GM12875 (cell line): ENCODE measurements around the gene MESD.
A peak's percentile ranks its signal among the peaks of the same experiment; 100 is the strongest.

Source experiments
- H3K4me3 ChIP-seq: one replicate; pipeline ENCODE4 v1.5.1; 2011; ENCODE audit warnings: low read depth, low read length, control low read depth
- TF ChIP-seq, protein P1 (sequence below): IDR thresholded peaks from 2 replicates; pipeline ENCODE4 v1.5.1; 2011; ENCODE audit warnings: low read depth, mild to moderate bottlenecking, control low read depth, inconsistent platforms, low read length, moderate library complexity, borderline replicate concordance; ENCODE audit not compliant: insufficient read depth

The MESD gene

DNA sequence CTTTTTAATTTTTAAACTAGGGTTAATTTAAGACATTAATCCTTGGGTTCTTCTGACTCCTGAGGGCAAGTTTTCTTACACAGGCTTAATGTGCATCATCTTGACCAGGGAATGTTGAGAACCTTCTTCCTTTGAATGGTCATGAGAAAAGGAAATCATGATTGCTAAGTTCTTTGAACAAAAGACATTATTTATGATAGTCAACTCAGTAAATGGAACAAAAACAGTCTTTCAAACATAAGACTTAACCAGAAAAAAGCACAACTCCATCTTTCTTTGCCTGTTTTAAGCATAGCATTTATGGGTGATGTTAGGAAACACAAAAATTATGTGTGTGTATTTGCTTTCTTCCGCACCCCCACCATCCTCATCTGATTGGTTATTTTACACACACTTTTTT, 16.5 kb upstream of the MESD start:
- TF ChIP-seq, protein P1, sequence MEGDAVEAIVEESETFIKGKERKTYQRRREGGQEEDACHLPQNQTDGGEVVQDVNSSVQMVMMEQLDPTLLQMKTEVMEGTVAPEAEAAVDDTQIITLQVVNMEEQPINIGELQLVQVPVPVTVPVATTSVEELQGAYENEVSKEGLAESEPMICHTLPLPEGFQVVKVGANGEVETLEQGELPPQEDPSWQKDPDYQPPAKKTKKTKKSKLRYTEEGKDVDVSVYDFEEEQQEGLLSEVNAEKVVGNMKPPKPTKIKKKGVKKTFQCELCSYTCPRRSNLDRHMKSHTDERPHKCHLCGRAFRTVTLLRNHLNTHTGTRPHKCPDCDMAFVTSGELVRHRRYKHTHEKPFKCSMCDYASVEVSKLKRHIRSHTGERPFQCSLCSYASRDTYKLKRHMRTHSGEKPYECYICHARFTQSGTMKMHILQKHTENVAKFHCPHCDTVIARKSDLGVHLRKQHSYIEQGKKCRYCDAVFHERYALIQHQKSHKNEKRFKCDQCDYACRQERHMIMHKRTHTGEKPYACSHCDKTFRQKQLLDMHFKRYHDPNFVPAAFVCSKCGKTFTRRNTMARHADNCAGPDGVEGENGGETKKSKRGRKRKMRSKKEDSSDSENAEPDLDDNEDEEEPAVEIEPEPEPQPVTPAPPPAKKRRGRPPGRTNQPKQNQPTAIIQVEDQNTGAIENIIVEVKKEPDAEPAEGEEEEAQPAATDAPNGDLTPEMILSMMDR, result no peak
- no peak overlapping the region for H3K4me3 ChIP-seq

- TF ChIP-seq, protein P1, result no peak
- H3K4me3 ChIP-seq, result no peak overlapping the region
These were observed 13.4 kb upstream of the MESD start for GRCh38 chr15:81003097-81003350.

- TF ChIP-seq, protein P1, result no peak
- peak overlapping the region; percentile 77 for H3K4me3 ChIP-seq
These were observed 12.9 kb upstream of the MESD start for GRCh38 chr15:81002331-81003096.

DNA sequence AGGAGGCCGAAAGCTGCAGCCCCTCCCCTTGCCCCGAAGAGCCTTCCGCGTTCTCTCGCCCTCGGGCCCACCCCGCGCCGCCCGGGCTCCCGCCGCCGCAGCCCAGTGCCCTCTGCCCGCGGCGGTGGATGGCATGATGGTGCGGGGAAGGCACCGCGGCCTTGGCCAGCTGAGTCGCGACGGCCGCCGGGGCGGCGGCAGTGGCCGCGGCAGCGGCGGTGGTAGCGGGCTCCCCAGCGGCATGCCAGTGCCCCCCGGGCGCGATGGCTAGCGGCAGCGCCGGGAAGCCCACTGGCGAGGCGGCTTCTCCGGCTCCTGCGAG, 12.4 kb upstream of the MESD start:
- H3K4me3 ChIP-seq, result peak overlapping the region; percentile 77
- TF ChIP-seq, protein P1, result no peak

DNA sequence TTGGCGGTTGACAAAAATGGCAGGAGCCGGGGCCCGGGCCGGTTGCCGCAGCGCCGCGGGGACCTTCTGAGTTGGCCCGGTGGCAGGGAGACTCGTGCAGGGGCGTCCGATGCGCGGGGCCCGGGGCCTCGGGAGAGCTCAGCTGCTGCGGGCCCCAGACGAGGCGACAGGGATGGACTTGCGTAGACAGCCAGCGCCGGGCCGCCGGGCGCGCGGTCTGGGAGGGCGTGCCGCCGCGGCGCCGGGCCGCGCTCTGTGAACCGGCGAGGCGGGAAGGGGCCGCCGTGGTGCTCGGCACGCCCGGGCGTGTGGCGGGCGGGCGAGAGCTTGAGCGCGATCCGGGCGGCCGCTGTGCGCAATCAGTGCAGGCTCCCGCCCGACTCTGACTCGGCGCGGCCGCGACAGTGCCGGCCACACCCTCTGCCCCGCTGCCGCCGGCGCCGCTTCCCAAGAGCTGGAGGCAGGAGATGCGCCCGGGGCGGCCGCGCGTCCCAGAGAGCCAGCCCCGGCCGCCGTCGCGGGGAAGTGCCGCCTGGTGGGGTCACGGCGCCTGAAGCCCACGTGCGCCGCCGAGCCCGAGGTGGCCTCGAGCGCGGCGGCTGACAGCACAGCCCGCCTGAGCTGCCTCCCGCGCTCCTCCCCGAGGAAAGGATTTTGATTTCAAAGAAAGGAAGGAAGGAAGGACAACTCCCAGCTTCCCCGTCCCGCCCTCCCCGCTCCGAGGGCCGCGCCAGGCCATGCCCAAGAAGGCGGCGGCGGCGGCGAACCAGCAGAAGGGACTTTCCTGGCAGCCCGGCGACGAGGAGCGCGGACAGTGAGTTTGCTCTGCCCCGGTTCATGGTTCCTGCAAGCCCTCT, 11.8 kb upstream of the MESD start:
- TF ChIP-seq, protein P1, result no peak
- H3K4me3 ChIP-seq, result peak overlapping the region; percentile 77

DNA sequence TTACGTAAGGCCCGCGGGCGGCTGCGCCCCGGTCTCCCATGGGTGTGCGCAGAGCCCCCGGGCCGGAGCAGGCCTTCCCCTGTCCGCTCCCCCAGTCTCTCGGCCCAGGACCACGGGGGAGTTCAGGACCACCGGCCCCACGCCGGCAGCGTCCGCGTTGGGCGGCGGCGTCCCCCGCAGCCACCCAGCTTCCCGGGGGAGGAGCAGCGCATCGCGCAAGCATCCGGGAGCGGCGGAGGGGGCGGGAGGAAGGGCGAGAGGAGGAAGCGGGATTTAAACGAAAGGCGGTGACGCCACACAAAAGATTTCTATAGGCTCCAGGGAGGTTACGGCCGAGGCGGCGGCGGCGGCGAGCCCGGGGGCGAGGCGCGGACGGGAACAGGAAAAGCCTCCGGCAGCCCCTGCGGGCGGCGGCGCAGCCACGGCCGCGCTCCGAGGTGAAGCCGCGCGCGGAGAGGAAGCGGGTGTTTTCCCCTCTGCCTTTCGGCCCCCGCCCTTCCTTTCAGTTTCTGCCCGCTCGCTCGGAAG, 11.1 kb upstream of the MESD start, which contains the start of gene TLNRD1:
TSS of gene TLNRD1 (plus strand) at position 300 of the 528 bp plus-strand sequence. CDS start 1,349 bp downstream, outside the sequence.
- H3K4me3 ChIP-seq, result peak within 1 kb of the TSS; percentile 77
- TF ChIP-seq, protein P1, result no peak

GRCh38 chr15:81000144-81000623, 10.6 kb upstream of the MESD start:
- H3K4me3 ChIP-seq, result peak overlapping the region; percentile 77
- TF ChIP-seq, protein P1, result no peak
